ENCODE results near the gene VGF.

Gene VGF

DNA sequence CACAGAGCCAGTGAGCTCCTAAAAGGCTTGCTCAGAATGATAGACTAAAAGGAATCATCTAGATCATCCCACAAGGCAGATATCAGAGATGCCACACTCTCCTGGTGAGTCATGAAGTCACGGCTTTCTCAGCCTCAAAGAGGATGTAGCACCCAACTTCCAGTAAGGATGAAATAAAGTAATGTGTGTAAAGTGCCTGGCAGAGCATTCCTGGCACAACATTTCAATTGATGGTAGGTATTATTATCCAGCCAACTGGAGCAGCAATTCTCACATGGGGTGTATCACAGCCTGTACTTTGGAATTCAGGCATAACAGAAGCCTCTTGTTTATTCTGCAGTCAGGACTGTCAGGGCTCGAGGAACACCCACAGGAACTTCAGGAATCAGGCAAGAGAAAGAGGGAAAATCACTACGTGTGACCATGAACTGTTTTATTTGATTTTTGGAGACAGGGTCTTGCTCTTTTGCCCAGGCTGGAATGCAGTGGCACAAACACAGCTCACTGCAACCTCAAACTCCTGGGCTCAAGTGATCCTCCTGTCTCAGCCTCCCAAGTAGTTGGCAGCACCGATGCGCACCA, 20.0 kb upstream of the VGF start:
- no peak for FAIRE-seq

DNA sequence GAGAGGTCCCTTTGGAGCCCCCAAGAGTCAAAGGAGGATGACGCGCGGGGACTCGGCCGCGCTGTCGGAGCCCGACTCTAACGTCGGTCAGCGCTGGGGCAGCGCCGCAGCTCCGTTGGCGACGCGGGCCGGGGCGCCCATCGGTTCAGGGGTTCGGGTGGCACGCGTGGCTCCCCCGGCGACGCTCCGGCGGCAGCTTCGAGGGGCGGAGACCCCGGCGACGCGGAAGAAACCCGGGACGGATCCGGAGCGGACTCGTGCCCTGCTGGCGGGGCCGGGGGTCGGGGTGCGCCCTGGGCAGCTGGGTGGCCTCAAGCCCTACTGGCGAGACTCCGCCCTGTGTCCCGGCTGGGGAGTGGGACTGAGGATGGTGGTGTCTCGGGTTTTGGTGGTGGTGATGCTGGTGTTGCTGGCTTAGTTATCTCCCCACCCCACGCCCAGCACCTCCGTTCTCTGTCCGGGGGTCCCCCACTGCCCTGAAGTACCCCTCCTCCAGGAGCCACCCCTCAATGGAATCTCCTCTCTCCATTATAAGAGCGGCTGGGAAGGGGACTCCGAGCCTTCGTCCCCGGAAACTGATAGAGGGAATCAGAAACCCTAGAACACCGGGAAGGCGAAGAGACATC, 14.9 kb upstream of the VGF start, which contains the start of gene NAT16:
Gene NAT16, minus strand, starts transcription at position 164 of the 626 bp plus-strand sequence. CDS start 5,486 bp downstream, outside the sequence.
- no peak for FAIRE-seq

- no peak for FAIRE-seq
Observed at GRCh38 chr7:101179713-101180112, 14.3 kb upstream of the VGF start.

DNA sequence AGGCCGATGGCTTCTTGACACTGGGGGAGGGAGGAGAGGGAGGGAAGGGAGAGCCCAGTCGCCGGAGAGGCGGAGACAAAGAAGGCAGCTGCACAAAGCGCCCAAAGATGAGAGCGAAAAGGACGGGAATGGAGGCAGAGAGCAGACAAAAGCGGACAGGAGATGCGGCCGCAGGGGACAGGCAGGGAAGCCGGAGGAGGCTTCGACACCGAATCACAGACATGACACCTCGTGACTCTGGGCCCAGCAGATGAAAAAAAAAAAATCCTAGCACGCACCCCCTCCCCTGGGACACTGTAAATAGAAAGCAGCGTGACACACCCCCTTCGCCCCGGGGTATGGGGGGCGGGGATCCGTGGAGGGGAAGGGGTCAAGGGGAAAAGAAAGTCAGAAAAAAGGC, 13.7 kb upstream of the VGF start:
- no peak for FAIRE-seq

DNA sequence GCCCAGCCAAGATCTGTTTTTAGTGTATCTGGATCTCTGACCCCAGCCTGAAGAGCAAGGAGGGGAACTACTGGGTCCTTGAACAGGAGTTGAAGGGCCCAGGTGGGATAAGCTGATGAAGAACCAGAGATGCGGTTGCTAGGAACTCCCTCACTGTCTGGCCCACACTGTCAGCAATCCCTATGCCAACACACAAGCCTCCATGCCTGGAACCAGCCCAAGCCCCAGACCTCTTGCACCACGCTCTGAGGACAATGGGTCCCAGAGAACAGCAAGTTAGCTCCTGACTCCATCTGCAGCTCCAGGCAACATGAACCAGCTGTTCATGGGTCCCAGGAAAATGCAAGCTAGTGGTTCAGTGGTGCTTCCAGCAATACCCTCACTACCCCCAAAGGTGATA, 12.3 kb upstream of the VGF start:
- FAIRE-seq: no peak

DNA sequence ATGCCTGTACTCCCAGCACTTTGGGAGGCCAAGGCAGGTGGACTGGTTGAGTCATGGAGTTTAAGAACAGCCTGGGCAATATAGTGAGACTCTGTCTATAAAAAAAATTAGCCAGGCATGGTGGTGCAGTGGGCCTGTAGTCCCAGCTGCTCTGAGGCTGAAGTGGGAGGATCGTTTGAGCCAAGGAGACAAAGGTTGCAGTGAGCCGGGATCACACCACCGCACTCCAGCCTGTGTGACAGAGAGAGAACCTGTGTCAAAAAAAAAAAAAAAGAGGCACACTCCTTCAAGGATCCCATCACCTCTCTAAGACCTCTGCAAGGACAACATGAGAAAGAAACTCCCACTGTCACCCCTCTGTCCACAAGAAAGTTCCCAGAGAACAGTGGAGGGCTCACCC, 10.3 kb upstream of the VGF start:
- FAIRE-seq: no peak

DNA sequence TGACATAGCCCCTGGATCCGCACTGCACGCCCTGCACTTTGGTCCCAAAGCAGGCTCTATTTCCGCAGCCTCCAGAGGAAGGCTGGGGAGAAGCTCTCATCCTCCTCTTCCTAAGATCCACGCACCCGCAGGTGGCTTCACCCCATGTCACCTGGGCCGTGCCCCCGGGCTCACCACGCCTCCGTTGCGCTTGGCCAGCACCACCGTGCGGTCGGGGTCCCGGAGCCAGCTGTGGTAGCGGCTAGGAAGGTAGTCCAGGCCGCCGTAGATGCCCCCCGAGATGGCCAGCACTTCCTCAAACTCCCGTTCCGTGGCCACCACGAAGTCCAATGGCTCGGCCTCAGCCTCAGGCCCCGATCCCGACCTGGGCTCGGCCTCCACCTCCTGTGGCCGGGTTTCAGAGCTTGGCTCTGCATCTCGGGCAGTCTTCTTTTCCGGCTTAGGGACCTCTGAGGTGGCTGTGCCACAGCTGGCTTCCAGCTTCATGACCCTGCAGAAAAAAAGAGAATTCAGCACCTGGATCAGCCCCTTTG, 9.0 kb upstream of the VGF start:
- no peak for FAIRE-seq

DNA sequence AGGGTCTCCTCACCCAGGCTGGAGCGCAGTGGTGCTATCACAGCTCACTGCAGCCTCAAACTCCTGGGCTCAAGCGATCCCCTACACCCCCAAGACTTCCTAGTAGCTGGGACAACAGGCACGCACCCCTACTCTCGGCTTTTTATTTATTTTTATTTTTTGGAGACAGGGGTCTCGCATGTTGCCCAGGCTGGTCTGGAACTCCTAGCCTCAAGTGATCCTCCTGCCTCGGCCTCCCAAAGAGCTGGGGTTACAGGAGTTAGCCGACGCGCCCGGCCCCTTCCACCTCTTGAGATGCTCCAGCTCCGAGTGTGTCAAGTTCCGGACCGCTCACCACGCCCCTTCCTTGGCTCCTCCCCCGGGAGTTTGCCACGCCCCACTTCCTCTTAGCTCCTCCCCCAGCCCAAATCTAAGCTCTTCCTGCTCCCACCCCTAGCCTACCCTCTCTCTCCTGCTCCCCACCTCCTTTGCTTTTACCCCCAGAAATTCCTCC, 8.4 kb upstream of the VGF start:
- no peak for FAIRE-seq

GRCh38 chr7:101172854-101173751, 7.7 kb upstream of the VGF start:
- FAIRE-seq: no peak

DNA sequence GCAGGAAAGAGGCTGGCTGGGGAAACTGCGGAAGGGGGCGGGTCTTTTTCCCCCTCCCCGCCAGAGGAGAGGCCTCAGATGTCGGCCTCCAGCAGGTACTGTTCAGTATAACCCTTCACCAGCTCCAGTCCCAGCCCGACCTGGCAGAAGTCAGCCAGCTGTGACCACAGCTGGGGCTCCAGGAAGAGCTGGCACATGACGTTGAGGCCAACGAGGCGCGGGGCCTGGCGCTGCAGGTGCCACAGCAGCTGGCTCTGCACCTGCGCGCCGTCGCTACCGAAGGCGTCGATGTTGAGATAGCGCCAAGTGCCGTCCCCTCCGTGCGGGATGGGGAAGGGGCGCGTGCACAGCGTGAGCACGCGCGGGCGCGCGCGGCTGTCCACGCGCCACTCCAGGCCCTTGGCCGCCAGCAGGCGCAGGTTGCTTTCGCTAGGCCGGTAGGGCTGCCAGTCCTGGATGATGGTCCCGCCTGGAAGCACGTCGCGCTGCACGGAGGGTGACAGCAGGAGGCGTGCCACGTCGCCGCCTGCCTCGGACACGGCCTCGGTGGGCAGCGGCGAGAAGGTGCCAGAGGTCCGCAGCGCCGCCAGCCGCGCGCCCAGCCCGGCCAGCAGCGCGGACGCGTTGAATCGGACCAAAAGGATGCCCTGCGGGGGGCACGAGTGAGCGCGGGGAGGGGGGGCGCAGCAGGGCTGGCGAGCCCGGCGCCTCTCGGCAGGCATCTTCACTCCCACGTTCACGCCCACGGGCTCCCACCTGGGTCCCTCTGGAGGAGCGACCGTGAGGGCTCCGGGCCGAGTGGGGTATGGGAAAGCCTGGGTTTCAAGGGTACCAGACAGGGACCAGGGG, 6.9 kb upstream of the VGF start:
- FAIRE-seq: no peak

DNA sequence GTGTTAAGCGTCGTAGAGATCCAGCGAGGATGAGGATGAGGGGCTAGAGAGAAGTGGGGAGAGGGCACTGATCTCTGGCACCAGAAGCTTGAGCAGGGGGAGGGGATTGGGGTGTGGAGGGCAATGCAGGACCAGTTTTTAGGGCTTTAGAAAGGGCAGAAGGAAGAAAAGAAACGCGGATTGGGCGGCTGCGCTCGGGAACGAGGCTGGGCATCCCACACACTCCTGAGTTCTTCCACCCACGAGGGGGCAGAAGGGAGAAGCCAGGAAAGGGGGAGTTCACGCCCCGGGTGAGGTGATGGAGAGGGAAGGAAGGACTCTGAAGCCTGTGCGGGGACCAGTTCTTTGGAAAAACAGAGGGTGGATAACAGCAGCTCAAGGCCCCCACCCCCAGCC, 6.1 kb upstream of the VGF start:
- no peak for FAIRE-seq

- no peak for FAIRE-seq
Observed at GRCh38 chr7:101170617-101171441, 5.5 kb upstream of the VGF start.

DNA sequence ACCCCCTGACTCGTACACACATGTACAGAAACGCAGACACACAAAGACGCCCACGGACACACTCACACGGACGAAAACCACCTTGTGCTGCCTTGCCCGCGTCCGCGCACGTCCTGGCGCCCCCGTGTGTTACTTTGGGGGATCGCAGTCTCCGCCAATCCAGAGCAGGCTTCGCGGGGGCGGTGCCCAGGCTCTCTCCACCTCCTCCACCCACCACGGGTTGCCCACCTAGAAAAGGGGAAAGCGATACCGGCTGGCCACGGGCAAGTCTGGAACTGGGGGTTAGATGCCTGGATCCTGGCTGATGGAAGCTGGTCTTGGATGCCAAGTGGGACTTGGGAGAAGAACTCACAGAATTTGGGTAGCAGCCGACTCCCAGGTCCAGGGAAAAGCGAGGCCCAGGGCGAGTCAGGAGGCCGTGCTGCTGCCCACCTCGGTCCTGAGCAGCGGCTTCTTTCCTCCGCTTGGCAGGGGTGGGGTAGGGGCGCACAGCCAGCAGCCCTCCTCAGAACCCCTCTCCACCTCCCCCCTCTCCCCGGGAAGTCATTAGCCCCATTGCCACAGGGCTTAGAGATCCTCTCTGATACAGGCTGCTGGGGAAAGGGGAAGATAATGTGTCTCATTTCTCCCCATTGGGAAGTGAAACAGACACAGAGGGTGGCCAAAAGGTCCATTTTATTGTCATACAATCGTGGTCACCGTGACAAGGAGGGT, 4.6 kb upstream of the VGF start:
- FAIRE-seq: no peak

GRCh38 chr7:101169110-101169837, 3.9 kb upstream of the VGF start:
- no peak for FAIRE-seq

GRCh38 chr7:101168412-101169049, 3.2 kb upstream of the VGF start:
- FAIRE-seq: no peak

DNA sequence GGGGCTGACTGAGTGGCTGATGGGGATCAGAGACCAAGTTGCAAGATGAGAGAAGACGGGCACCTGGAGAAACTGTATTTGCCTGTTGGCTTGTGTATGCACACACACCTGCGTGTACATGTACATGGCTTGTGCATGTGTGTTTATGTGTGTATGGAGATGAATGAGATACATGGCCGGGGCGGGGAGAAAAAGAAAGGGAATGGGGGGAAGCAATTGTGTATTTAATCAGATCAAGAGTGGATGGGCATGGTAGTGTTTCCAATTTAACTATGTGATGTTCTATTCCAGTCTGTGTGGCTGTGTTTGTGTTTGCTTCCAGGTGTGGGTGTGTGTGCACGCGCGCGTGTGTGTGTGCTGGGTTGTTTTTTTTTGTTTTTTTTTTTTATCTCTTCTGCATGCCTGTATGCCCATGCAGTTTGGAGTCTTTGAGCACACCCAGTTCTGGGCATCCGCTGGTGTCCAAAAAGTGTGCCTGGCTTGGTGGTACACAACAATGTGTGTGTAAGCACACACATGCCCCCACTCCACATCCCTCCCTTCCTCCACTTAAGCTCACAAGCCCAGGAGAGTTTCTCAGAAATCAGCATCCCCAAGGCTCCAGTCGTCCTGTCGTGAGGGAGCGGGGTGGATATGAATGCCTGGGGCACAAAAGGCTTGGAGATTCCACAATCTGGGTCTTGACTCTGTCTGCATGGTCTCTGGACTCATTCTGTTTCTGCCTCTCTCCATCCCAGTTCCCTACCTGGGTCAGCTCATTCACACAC, 2.5 kb upstream of the VGF start:
- FAIRE-seq: no peak

GRCh38 chr7:101166909-101167644, 1.7 kb upstream of the VGF start:
- FAIRE-seq: peak; percentile 23

GRCh38 chr7:101166648-101166908, 1.2 kb upstream of the VGF start:
- FAIRE-seq: no peak
